OCI-LY7 (cell line): ENCODE results near the gene RNF148. TPM values are rescaled to one million over a fixed set of nuclear protein-coding genes. Genes with fewer than 3 reads are reported as not detected.

Experiments
- BruUV-seq: library from RNA; stranded (reverse); fragments of 400-500 nt; replicated peaks from 2 replicates; lab custom pipeline; 2021; lab: Mats Ljungman, UMichigan
- CTCF ChIA-PET: fragments of 300-600 bp; sonication (Branson Sonifier 250); formaldehyde crosslinking; loops from one replicate; lab custom pipeline; 2022; ENCODE audit warnings: antibody characterized with exemption; ENCODE audit not compliant: unreplicated experiment; lab: Charles Lee
- POLR2A ChIA-PET: fragments of 300-600 bp; sonication (Branson Sonifier 250); formaldehyde crosslinking; loops from one replicate; lab custom pipeline; 2022; ENCODE audit warnings: antibody characterized with exemption; lab: Charles Lee
- DNase-seq: peaks from one replicate; pipeline ENCODE4 v3.0.0-alpha.2; 2015; ENCODE audit warnings: low spot score
- H2AFZ ChIP-seq: fragments of 200-600 bp; sonication (generic), shearing (Covaris generic); 2 replicates; pipeline ENCODE4 v1.6.1; 2014; ENCODE audit warnings: mild to moderate bottlenecking, antibody characterized with exemption, low read length, moderate library complexity
- H3K27ac ChIP-seq: fragments of 200-600 bp; sonication (generic); 2 replicates; pipeline ENCODE4 v1.5.1; 2014; ENCODE audit warnings: mixed run types, low read depth, mild to moderate bottlenecking, moderate library complexity, low read length, inconsistent platforms; ENCODE audit not compliant: poor library complexity, severe bottlenecking
- H3K36me3 ChIP-seq: fragments of 200-600 bp; sonication (generic); 2 replicates; pipeline ENCODE4 v1.6.1; 2014; ENCODE audit warnings: mild to moderate bottlenecking, antibody characterized with exemption, low read length, moderate library complexity, mixed read lengths; ENCODE audit not compliant: insufficient read depth
- H3K4me1 ChIP-seq: fragments of 200-600 bp; sonication (generic); 2 replicates; pipeline ENCODE4 v1.5.1; 2014; ENCODE audit warnings: mild to moderate bottlenecking, low read length; ENCODE audit not compliant: insufficient read depth, poor library complexity, severe bottlenecking
- H3K4me2 ChIP-seq: fragments of 200-600 bp; sonication (generic); 2 replicates; pipeline ENCODE4 v1.6.1; 2014; ENCODE audit warnings: mild to moderate bottlenecking, low read length
- H3K4me3 ChIP-seq: fragments of 200-600 bp; sonication (generic); 2 replicates; pipeline ENCODE4 v1.5.1; 2014; ENCODE audit warnings: mild to moderate bottlenecking, low read depth, low read length; ENCODE audit not compliant: poor library complexity, severe bottlenecking
- H3K79me2 ChIP-seq: fragments of 200-600 bp; sonication (generic); 2 replicates; pipeline ENCODE4 v1.6.1; 2016; ENCODE audit warnings: low read depth, mild to moderate bottlenecking, low read length, moderate library complexity, mixed read lengths; ENCODE audit not compliant: insufficient read depth
- H3K9me2 ChIP-seq: fragments of 200-600 bp; sonication (generic); 2 replicates; pipeline ENCODE4 v1.6.1; 2016; ENCODE audit warnings: mild to moderate bottlenecking, low read length, mixed read lengths; ENCODE audit not compliant: insufficient read depth
- H3K9me3 ChIP-seq: fragments of 200-600 bp; sonication (generic); 2 replicates; pipeline ENCODE4 v1.6.1; 2014; ENCODE audit warnings: mild to moderate bottlenecking, mixed run types, low read length, mixed read lengths
- H4K20me1 ChIP-seq: fragments of 200-600 bp; sonication (generic); 2 replicates; pipeline ENCODE4 v1.6.1; 2014; ENCODE audit warnings: mild to moderate bottlenecking, antibody characterized with exemption, low read length, moderate library complexity, mixed read lengths; ENCODE audit not compliant: insufficient read depth
- EZH2phosphoT487 ChIP-seq: fragments of 200-600 bp; sonication (generic); IDR thresholded peaks from 2 replicates; pipeline ENCODE4 v1.6.1; 2018; ENCODE audit warnings: low read depth, borderline replicate concordance, mild to moderate bottlenecking, mixed run types, antibody characterized with exemption, low read length, moderate library complexity, mixed read lengths
- intact Hi-C: fragments of 100-400 bp; cut with micrococcal nuclease; formaldehyde crosslinking; loops from one replicate; pipeline ENCODE4 v1.10.0; 2022; ENCODE audit not compliant: unreplicated experiment
- total RNA-seq, 2 experiments: library from RNA; depleted of rRNA in 1 of 2; stranded (reverse); fragments of >200 nt in 1 of 2; shearing (Covaris generic) in 1 of 2; gene quantifications; 2 replicates each; pipeline ENCODE4 v1.2.3, GENCODE V29; 2014 to 2022
- TF ChIP-seq, protein P1 (sequence below): fragments of 200-600 bp; sonication (generic); conservative IDR thresholded peaks from 2 replicates; pipeline ENCODE4 v1.5.1; 2014; ENCODE audit warnings: mild to moderate bottlenecking, antibody characterized with exemption, low read length, moderate library complexity, mixed read lengths

RNF148 gene
- total RNA-seq, 2 experiments from 2014 or later = not detected

- CTCF ChIA-PET = no interaction called here
Observed at GRCh38 chr7:122699017-122699416, 3.7 kb downstream of the RNF148 start, which contains the start of gene RNF133. TSS of gene RNF133 (minus strand) at chr7:122699117. CDS start at chr7:122698918, 199 bp downstream.

GRCh38 chr7:122695816-122696215 is 6.9 kb downstream of the RNF148 start:
- Histone ChIP-seq H3K36me3 (no peaks in the 10 kb centered on the region), H4K20me1 (no peaks in the 10 kb centered on the region), H3K27ac (no peak overlapping the region), H2AFZ (no peak overlapping the region), H3K9me2 (no peaks in the 10 kb centered on the region), H3K4me3 (no peak overlapping the region), H3K4me1 (no peaks in the 10 kb centered on the region), H3K9me3 (peaks cover 6% of the 10 kb centered on the region; the same call in 1 of the 2 replicates), H3K79me2 (no peaks in the 10 kb centered on the region), H3K4me2 (no peak overlapping the region)
- no peak for TF ChIP-seq EZH2phosphoT487
- TF ChIP-seq, protein P1, sequence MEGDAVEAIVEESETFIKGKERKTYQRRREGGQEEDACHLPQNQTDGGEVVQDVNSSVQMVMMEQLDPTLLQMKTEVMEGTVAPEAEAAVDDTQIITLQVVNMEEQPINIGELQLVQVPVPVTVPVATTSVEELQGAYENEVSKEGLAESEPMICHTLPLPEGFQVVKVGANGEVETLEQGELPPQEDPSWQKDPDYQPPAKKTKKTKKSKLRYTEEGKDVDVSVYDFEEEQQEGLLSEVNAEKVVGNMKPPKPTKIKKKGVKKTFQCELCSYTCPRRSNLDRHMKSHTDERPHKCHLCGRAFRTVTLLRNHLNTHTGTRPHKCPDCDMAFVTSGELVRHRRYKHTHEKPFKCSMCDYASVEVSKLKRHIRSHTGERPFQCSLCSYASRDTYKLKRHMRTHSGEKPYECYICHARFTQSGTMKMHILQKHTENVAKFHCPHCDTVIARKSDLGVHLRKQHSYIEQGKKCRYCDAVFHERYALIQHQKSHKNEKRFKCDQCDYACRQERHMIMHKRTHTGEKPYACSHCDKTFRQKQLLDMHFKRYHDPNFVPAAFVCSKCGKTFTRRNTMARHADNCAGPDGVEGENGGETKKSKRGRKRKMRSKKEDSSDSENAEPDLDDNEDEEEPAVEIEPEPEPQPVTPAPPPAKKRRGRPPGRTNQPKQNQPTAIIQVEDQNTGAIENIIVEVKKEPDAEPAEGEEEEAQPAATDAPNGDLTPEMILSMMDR = no peak
- intact Hi-C loops = no loop called here
- DNase-seq = no peak
- POLR2A ChIA-PET = interaction anchor here (1.2 to 1.3 kb wide), 2 partner anchors 20 to 27 kb away, joined by 3 to 4 read pairs; no protein-coding TSS in a partner anchor
- CTCF ChIA-PET = no interaction called here
- BruUV-seq = no TSS peak

More at GRCh38 chr7:122699017-122699416, 3.7 kb downstream of the RNF148 start, which contains the start of gene RNF133:
- no peak for DNase-seq
- H3K4me2 ChIP-seq = no peak within 1 kb of the TSS
- no peaks in the 10 kb centered on the region for H3K79me2 ChIP-seq
- H3K36me3 ChIP-seq = no peaks in the 10 kb centered on the region
- intact Hi-C loops = no loop called here
- H3K9me3 ChIP-seq = no peaks in the 10 kb centered on the region
- TF ChIP-seq EZH2phosphoT487 = no peak
- TF ChIP-seq, protein P1 = no peak
- no peaks in the 10 kb centered on the region for H3K4me1 ChIP-seq
- POLR2A ChIA-PET = interaction anchor here (0.6 kb wide), 1 partner anchor 8 kb away, joined by 3 read pairs; no protein-coding TSS in a partner anchor
- H3K27ac ChIP-seq = no peak within 1 kb of the TSS
- no peak within 1 kb of the TSS for H2AFZ ChIP-seq
- H3K4me3 ChIP-seq = no peak within 1 kb of the TSS
- no peaks in the 10 kb centered on the region for H4K20me1 ChIP-seq
- no TSS peak for BruUV-seq
- H3K9me2 ChIP-seq = no peaks in the 10 kb centered on the region

GRCh38 chr7:122694697-122695096 is 8.0 kb downstream of the RNF148 start:
- Histone ChIP-seq H3K9me3 (peaks cover 6% of the 10 kb centered on the region; the same call in 1 of the 2 replicates), H3K4me2 (no peak overlapping the region), H3K9me2 (no peaks in the 10 kb centered on the region), H3K36me3 (no peaks in the 10 kb centered on the region), H4K20me1 (no peaks in the 10 kb centered on the region), H3K79me2 (no peaks in the 10 kb centered on the region), H3K4me3 (no peak overlapping the region), H3K4me1 (no peaks in the 10 kb centered on the region), H2AFZ (no peak overlapping the region), H3K27ac (no peak overlapping the region)
- no TSS peak for BruUV-seq
- TF ChIP-seq, protein P1 = no peak
- no peak for TF ChIP-seq EZH2phosphoT487
- no peak for DNase-seq
- ChIA-PET CTCF (no interaction called here), POLR2A (interaction anchor here (0.5 kb wide), 1 partner anchor 109 kb away, joined by 3 read pairs; no protein-coding TSS in a partner anchor)
- intact Hi-C loops = no loop called here
